Cardiac ventricle fibroblast (primary cell): ENCODE results near the gene GRK7. TPM values are rescaled to one million over a fixed set of nuclear protein-coding genes. Genes with fewer than 3 reads are reported as not detected.

ENCODE experiments used
- total RNA-seq: library from RNA; depleted of rRNA; stranded (reverse); fragments of >200 nt; gene quantifications from 2 replicates; pipeline ENCODE4 v1.2.3, GENCODE V29; 2015

GRK7 gene
- not detected in 2 replicates for total RNA-seq

GRCh38 chr3:141763088-141763750 lies at the start of gene GRK7:
GRK7 (plus strand) TSS chr3:141763408; CDS start chr3:141778285, 14,877 bp downstream.

GRCh38 chr3:141738022-141738890 lies 25.0 kb upstream of the GRK7 start, which contains the start of gene RNF7:
RNF7 (plus strand) TSS chr3:141738298; CDS start chr3:141738342, 44 bp downstream.

Other genes starting within 250 kb of the GRK7 start
- gene RNF7, start 25.1 kb upstream of the GRK7 start, total RNA-seq: 88.1 and 98.0 TPM in 2 replicates
- gene ATP1B3, start 113.2 kb downstream of the GRK7 start, total RNA-seq: 57.0 and 75.9 TPM in 2 replicates